Stomach (tissue), 9 donors: ENCODE results near the gene OCA2. TPM values are rescaled to one million over a fixed set of nuclear protein-coding genes. Genes with fewer than 3 reads are reported as not detected.

Source experiments
- DNase-seq, 2 donors: peaks; one replicate each; pipeline versions ENCODE4 v3.0.0 to v3.0.0-alpha.2; 2013 to 2019
- H3K27ac ChIP-seq, 5 donors: fragments of 200-600 bp in 4 of 5; sonication (generic) in 4 of 5; one replicate each; pipeline ENCODE4 v1.5.1; 2013 to 2019; ENCODE audit warnings: mild to moderate bottlenecking in 1 of 5, moderate library complexity in 1 of 5
- H3K27me3 ChIP-seq, 3 donors: fragments of 200-600 bp; sonication (generic); one replicate each; pipeline ENCODE4 v1.5.1; 2017 to 2019; ENCODE audit warnings: mixed run types in 1 of 3
- H3K36me3 ChIP-seq, 4 donors: fragments of 200-600 bp; sonication (generic); 1 replicate in 3 of 4; 2 replicates in 1 of 4; pipeline ENCODE4 v1.5.1; 2016 to 2019
- H3K4me1 ChIP-seq, 4 donors: fragments of 200-600 bp; sonication (generic); one replicate each; pipeline ENCODE4 v1.5.1; 2016 to 2019
- H3K4me3 ChIP-seq, 4 donors: fragments of 200-600 bp; sonication (generic) in 3 of 4; one replicate each; pipeline ENCODE4 v1.5.1; 2016 to 2019; ENCODE audit warnings: mild to moderate bottlenecking in 1 of 4
- H3K9me3 ChIP-seq, 4 donors: fragments of 200-600 bp; sonication (generic); one replicate each; pipeline ENCODE4 v1.5.1; 2016 to 2019
- CTCF ChIP-seq, 7 experiments: fragments of 450-650 bp in 4 of 7; fragments of 200-600 bp in 3 of 7; sonication (generic) in 3 of 7; IDR thresholded peaks; one replicate each; pipeline ENCODE4 v1.5.1; 2016 to 2019; ENCODE audit warnings: antibody characterized with exemption in 7 of 7, control low read depth in 2 of 7, mild to moderate bottlenecking in 1 of 7
- EP300 ChIP-seq: sonication (generic); formaldehyde crosslinking; IDR thresholded peaks from one replicate; pipeline ENCODE4 v1.6.1; 2017; ENCODE audit warnings: antibody characterized with exemption
- POLR2A ChIP-seq, 4 donors: fragments of 450-650 bp; IDR thresholded peaks; one replicate each; pipeline ENCODE4 v1.6.1; 2016; ENCODE audit warnings: antibody characterized with exemption in 4 of 4, control low read depth in 2 of 4, mild to moderate bottlenecking in 1 of 4, moderate library complexity in 1 of 4
- POLR2AphosphoS5 ChIP-seq, 3 donors: sonication (generic); formaldehyde crosslinking; IDR thresholded peaks; one replicate each; pipeline ENCODE4 v1.6.1; 2016; ENCODE audit warnings: antibody characterized with exemption in 3 of 3
- WGBS, 5 donors: extraction: QIAGEN DNeasy Blood & Tissue Kit in 3 of 5; methylation state at CpG; one replicate each; pipeline versions ENCODE4 v1.1.5 to v1.1.7; 2013 to 2018; 5-methylcytosine and 5-hydroxymethylcytosine counted together
- intact Hi-C: fragments of 100-400 bp; cut with DNase I; formaldehyde crosslinking; loops from one replicate; pipeline ENCODE4 v1.15.1; 2023; ENCODE audit warnings: low total_unique reads
- polyA plus RNA-seq, 3 donors: library from polyadenylated mRNA; stranded (reverse); fragments of 200-250 nt; gene quantifications; one replicate each; pipeline ENCODE4 v1.2.3, GENCODE V29; 2013
- total RNA-seq, 5 donors: library from RNA; depleted of rRNA; stranded (reverse); fragments of >200 nt; gene quantifications; one replicate each; pipeline versions ENCODE4 v1.1.0 to v1.2.3, GENCODE V29; 2014 to 2016
- donor health status: healthy with polysubstance abuse.
- donor health status: Bipolar disorder and iron deficiency.
- donor health status: healthy.

OCA2 gene
- total and polyA plus RNA-seq, 8 donors, result 0.12 to 0.89 (median 0.65) TPM; not detected in 4

- TF ChIP-seq CTCF (IDR thresholded peaks at IDR 0.05) (no peak), EP300 (no peak), POLR2AphosphoS5 (IDR thresholded peaks at IDR 0.05) (no peak), POLR2A (IDR thresholded peaks at IDR 0.05) (no peak)
- H3K4me3 ChIP-seq, result no peak overlapping the region
- intact Hi-C loops, result no loop called here
Observed at GRCh38 chr15:27792756-27793264, 306.3 kb downstream of the OCA2 start.

DNA sequence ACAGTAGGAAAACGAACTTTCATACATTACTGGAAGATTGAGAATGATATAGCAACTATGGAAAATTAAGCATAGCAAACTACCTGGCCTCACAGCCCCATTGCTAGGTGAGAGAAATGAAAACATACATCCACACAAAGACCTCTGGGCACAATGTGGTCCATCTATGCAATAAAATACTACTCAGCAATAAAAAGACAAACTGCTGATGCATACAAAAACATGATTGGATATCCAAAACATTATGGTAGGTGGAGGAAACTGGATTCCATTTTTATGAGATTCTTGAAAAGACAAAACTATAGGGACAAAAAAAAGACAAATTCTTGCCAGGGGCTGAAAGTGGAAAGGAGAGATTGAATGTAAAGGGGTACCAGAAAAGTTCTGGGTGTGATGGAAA lies 308.8 kb downstream of the OCA2 start:
- peaks cover 0 to 5% (median 0%) of the 10 kb centered on the region in 4 donors for H3K9me3 ChIP-seq
- WGBS, 5 donors, result 14 to 47% (median 31%) methylated on average over 1 of the region's 1 CpG
- TF ChIP-seq CTCF (IDR thresholded peaks at IDR 0.05) (no peak), EP300 (no peak)
- no peak overlapping the region for H3K4me3 ChIP-seq
- H3K4me1 ChIP-seq, result no peaks in the 10 kb centered on the region
- intact Hi-C loops, result no loop called here
- H3K36me3 ChIP-seq, result no peaks in the 10 kb centered on the region
- H3K27me3 ChIP-seq, result no peaks in the 10 kb centered on the region
- no peak for DNase-seq
- H3K27ac ChIP-seq, result no peak overlapping the region

More at GRCh38 chr15:27792756-27793264, 306.3 kb downstream of the OCA2 start:
- peaks cover 0 to 19% (median 2%) of the 10 kb centered on the region in 4 donors for H3K9me3 ChIP-seq
- DNase-seq, result peak in 1 of 2 donors; percentile 20
- no peak overlapping the region for H3K27ac ChIP-seq
- WGBS, 5 donors, result 43 to 56% (median 52%) methylated on average over 9 to 10 of the region's 10 CpGs
- no peaks in the 10 kb centered on the region for H3K36me3 ChIP-seq
- no peaks in the 10 kb centered on the region for H3K4me1 ChIP-seq
- H3K27me3 ChIP-seq, result peaks cover 0 to 12% (median 0%) of the 10 kb centered on the region in 3 donors

DNA sequence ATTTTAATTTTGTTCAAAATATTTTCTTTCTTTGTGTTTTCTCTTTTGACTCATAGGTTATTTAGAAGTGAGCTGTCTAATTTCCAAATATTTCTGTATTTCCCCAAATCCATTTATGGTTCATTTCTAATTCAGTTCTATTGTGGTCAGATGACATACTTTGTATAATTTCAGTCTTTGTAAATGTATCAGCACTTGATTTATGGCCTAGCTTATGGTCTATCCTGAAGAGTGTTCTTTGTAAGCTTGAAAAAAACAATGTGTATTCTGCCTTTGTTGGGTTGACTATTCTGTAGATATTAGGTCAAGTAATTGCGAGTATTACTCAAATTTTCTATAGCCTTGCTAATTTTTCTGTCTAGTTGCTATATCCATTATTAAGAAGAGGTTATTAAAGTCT lies 311.2 kb downstream of the OCA2 start:
- no peaks in the 10 kb centered on the region for H3K27me3 ChIP-seq
- TF ChIP-seq CTCF (IDR thresholded peaks at IDR 0.05), result no peak
- TF ChIP-seq POLR2A (IDR thresholded peaks at IDR 0.05), result no peak
- no peak for TF ChIP-seq POLR2AphosphoS5 (IDR thresholded peaks at IDR 0.05)
- TF ChIP-seq EP300, result no peak
- H3K4me1 ChIP-seq, result no peaks in the 10 kb centered on the region
- H3K9me3 ChIP-seq, result peaks cover 0 to 4% (median 0%) of the 10 kb centered on the region in 4 donors
- no peak for DNase-seq
- H3K27ac ChIP-seq, result no peak overlapping the region
- WGBS, 5 donors, result 78 to 92% (median 87%) methylated on average over 1 of the region's 1 CpG
- H3K4me3 ChIP-seq, result no peak overlapping the region
- intact Hi-C loops, result no loop called here
- no peaks in the 10 kb centered on the region for H3K36me3 ChIP-seq

- no peaks in the 10 kb centered on the region for H3K27me3 ChIP-seq
- H3K9me3 ChIP-seq, result peaks cover 0 to 4% (median 0%) of the 10 kb centered on the region in 4 donors
- intact Hi-C loops, result no loop called here
- H3K36me3 ChIP-seq, result no peaks in the 10 kb centered on the region
- no peak for DNase-seq
- no peak overlapping the region for H3K4me3 ChIP-seq
- no peaks in the 10 kb centered on the region for H3K4me1 ChIP-seq
- TF ChIP-seq EP300, result no peak
- no peak for TF ChIP-seq POLR2AphosphoS5 (IDR thresholded peaks at IDR 0.05)
- no peak for TF ChIP-seq CTCF (IDR thresholded peaks at IDR 0.05)
- no peak for TF ChIP-seq POLR2A (IDR thresholded peaks at IDR 0.05)
- H3K27ac ChIP-seq, result no peak overlapping the region
- 45 to 69% (median 59%) methylated on average over 6 of the region's 6 CpGs for WGBS, 5 donors
Observed at GRCh38 chr15:27784107-27784506, 315.0 kb downstream of the OCA2 start.
